GM12874 (cell line): ENCODE data around the gene TARBP2.

Experiments
- CTCF ChIP-seq: IDR thresholded peaks from 2 replicates; pipeline ENCODE4 v1.5.1; 2011; ENCODE audit warnings: low read depth, mild to moderate bottlenecking, control low read depth, low read length, moderate library complexity; ENCODE audit not compliant: insufficient read depth

The TARBP2 gene

DNA sequence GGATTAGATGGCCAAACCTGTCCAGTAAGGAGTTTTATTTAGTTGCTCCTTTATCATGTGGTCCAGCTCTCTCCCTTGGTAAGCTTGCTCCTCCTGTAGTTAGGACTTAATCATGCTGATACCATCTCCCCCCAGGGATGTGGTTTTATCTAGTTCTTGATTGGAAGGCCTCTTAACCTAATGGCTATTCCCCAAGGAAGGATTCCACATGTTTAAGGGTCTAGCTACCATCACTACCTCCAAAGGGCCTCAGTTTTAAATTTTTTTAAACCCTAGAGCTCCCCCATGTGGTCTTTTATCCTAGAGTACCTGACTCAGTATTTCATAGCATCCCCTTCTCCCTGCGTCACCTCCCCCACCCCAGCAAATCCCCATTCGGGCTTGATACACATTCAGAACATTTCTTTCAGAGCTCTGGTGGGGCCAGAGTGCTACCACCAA is 24.3 kb upstream of the TARBP2 start:
- 0 out of 2 replicates have a peak, but pooled peaks have one; percentile 21 for TF ChIP-seq CTCF

GRCh38 chr12:53478865-53479264 is 22.2 kb upstream of the TARBP2 start:
- TF ChIP-seq CTCF, result no peak

DNA sequence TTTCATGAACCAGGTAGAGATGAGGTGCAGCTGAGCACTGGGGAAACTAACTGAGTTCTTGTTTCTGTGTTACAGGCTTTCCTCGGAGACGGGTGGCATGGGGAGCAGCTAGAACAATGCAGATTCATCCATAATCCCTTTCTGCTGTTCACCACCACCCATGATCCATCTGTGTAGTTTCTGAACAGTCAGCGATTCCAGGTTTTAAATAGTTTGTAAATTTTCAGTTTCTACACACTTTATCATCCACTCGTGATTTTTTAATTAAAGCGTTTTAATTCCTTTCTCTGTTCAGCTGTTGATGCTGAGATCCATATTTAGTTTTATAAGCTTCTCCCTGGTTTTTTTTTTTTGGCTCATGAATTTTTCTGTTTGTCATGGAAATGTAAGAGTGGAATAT is 21.8 kb upstream of the TARBP2 start:
- TF ChIP-seq CTCF, result no peak

GRCh38 chr12:53480491-53481442 is 20.3 kb upstream of the TARBP2 start:
- TF ChIP-seq CTCF, result no peak

DNA sequence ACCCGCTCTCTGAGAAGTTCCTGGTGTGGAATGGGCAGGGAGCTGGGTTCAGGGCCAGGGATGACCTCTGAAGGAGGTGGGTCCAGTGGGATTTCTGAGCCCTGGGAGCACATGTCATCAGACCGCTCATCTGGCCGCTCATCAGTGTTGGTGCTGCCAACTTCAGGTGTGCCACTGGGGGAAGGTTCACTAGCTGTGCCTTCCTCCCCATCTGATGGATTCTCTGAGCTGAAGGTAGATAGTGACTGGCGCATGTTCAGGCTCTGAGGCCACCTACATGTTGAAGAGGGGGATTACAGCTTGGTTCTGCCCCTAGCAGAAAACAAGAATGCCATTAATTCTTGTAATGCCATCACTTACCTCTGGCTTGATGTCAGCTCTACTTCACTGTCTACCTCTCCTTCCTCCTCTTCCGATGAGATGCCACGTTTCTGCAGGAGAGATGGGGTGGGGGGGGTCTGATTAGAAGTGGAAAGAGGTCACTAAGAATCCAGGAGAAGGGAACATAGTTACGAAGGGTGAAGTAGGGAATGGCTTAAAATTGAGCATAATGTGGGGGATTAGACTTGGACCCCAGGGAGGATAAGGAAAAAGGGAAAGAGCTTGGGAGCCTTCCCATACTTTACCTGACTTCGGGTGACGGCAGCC is 19.0 kb upstream of the TARBP2 start:
- TF ChIP-seq CTCF, result peak; percentile 15; the same call in 1 of the 2 replicates

GRCh38 chr12:53482626-53483168 is 18.4 kb upstream of the TARBP2 start:
- no peak for TF ChIP-seq CTCF
